BE2C (cell line): ENCODE results near the gene FABP1.

Experiments
- DNase-seq: peaks from one replicate; pipeline ENCODE4 v3.0.0-alpha.2; 2020
- H3K27me3 ChIP-seq: fragments of 250-450 bp; sonication (Bioruptor Pico); 2 replicates; pipeline ENCODE4 v1.5.1; 2020; ENCODE audit warnings: mild to moderate bottlenecking
- H3K36me3 ChIP-seq: fragments of 250-450 bp; sonication (Bioruptor Pico); 2 replicates; pipeline ENCODE4 v1.5.1; 2020; ENCODE audit warnings: mild to moderate bottlenecking
- H3K4me1 ChIP-seq: fragments of 250-450 bp; sonication (Bioruptor Pico); 2 replicates; pipeline ENCODE4 v1.5.1; 2020
- H3K4me3 ChIP-seq: 2 replicates; pipeline ENCODE4 v1.5.1; 2011; ENCODE audit warnings: low read depth, low read length
- H3K9me3 ChIP-seq: fragments of 250-450 bp; sonication (Bioruptor Pico); 2 replicates; pipeline ENCODE4 v1.5.1; 2020
- TF ChIP-seq, protein P1 (sequence below): IDR thresholded peaks from 2 replicates; pipeline ENCODE4 v1.5.1; 2012; ENCODE audit warnings: mild to moderate bottlenecking, low read depth, low read length

The FABP1 gene

DNA sequence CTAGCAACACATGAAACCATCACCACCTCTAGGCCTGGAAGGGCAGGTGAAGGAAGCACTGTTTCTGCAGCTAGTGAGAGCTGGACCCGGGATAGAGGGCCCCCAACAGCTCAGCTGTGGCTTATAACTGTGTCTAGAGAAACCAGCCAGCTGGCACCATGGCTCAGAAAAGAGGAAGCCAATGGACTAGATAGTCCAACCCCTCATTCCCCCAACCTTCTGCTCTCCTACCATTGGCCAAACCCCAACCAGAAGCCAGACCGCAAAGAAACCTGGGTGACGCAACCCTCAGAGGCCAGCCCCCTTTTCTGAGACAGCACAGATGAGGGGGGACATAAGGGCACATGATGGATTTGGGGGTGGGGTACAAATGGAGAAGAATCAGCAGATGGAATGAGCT is 35.9 kb downstream of the FABP1 start:
- H3K9me3 ChIP-seq, result no peaks in the 10 kb centered on the region
- DNase-seq, result no peak
- H3K4me3 ChIP-seq, result no peak overlapping the region
- no peaks in the 10 kb centered on the region for H3K36me3 ChIP-seq
- TF ChIP-seq, protein P1, sequence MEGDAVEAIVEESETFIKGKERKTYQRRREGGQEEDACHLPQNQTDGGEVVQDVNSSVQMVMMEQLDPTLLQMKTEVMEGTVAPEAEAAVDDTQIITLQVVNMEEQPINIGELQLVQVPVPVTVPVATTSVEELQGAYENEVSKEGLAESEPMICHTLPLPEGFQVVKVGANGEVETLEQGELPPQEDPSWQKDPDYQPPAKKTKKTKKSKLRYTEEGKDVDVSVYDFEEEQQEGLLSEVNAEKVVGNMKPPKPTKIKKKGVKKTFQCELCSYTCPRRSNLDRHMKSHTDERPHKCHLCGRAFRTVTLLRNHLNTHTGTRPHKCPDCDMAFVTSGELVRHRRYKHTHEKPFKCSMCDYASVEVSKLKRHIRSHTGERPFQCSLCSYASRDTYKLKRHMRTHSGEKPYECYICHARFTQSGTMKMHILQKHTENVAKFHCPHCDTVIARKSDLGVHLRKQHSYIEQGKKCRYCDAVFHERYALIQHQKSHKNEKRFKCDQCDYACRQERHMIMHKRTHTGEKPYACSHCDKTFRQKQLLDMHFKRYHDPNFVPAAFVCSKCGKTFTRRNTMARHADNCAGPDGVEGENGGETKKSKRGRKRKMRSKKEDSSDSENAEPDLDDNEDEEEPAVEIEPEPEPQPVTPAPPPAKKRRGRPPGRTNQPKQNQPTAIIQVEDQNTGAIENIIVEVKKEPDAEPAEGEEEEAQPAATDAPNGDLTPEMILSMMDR, result no peak
- H3K27me3 ChIP-seq, result no peaks in the 10 kb centered on the region
- no peaks in the 10 kb centered on the region for H3K4me1 ChIP-seq

DNA sequence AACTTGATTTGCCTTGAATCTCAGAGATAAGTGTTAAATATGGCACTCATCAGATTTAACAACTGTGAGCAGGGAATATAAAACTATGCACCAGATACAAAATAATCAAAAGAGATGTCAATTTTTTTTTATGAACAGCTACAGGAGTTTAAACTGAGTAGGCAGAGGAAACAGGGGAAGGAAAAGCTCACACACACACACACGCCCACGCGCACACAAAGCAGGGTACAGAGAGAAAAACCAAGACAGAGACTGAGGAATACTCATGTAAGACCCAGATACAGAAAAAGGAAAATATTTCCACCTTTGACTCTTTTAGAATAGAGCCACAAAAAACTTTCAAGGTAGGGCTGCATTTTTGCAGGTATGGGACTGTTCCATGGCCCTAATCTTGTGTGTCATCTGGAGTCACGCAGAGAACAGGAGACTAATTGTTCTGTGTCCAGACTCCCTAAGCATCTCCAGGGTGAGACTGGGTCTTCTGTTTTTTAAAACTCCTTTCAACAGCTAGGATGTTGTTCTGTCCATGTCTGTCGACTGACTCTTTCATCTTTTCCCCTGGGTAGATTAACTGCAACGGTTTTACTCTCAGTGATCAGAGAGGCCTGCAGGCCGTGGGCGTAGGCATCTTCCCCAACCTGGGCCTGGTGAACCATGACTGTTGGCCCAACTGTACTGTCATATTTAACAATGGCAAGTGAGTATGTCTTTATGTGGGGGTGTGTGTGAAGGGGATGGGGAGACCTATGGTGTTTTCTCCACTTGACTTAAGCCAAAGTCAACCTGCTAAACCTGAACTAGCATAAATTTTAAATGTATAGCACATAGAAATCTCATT is 37.2 kb downstream of the FABP1 start:
- Histone ChIP-seq H3K4me3 (no peak overlapping the region), H3K9me3 (no peaks in the 10 kb centered on the region), H3K4me1 (no peaks in the 10 kb centered on the region), H3K27me3 (no peaks in the 10 kb centered on the region), H3K36me3 (no peaks in the 10 kb centered on the region)
- no peak for DNase-seq
- TF ChIP-seq, protein P1, result no peak

DNA sequence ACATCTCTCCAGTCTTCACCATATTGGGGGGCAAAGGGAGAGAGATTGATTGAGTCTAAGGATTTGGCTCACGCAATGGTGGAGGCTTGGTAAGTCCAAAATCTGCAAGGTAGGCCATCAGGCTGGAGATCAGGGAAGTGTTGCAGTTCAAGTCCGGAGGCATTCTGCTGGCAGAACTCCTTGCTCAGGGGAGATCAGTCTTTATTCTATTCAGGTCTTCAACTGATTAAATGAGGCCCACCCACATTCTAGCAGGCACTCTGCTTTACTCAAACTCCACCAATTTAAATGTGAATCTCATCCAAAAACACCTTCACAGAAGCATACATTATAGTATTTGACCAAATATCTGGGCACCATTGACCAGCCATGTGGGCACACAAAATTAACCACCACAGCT is 38.9 kb downstream of the FABP1 start:
- Histone ChIP-seq H3K4me1 (no peaks in the 10 kb centered on the region), H3K9me3 (no peaks in the 10 kb centered on the region), H3K27me3 (no peaks in the 10 kb centered on the region), H3K4me3 (no peak overlapping the region), H3K36me3 (no peaks in the 10 kb centered on the region)
- no peak for DNase-seq
- TF ChIP-seq, protein P1, result no peak

DNA sequence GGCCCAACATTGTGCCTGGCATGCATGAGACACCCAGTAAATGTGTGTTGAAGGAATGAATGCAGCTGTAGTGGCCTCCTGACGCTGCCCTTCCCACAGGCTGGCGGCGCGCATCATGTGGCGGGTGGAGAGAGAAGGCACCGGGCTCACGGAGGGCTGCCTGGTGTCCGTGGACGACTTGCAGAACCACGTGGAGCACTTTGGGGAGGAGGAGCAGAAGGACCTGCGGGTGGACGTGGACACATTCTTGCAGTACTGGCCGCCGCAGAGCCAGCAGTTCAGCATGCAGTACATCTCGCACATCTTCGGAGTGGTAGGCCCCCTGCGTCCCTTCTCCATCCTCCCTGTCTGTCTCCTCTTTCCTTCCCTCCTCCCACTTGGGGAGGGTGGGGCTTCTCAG is 40.1 kb downstream of the FABP1 start:
- DNase-seq, result no peak
- no peaks in the 10 kb centered on the region for H3K4me1 ChIP-seq
- TF ChIP-seq, protein P1, result no peak
- H3K4me3 ChIP-seq, result no peak overlapping the region
- no peaks in the 10 kb centered on the region for H3K9me3 ChIP-seq
- no peaks in the 10 kb centered on the region for H3K36me3 ChIP-seq
- H3K27me3 ChIP-seq, result no peaks in the 10 kb centered on the region

DNA sequence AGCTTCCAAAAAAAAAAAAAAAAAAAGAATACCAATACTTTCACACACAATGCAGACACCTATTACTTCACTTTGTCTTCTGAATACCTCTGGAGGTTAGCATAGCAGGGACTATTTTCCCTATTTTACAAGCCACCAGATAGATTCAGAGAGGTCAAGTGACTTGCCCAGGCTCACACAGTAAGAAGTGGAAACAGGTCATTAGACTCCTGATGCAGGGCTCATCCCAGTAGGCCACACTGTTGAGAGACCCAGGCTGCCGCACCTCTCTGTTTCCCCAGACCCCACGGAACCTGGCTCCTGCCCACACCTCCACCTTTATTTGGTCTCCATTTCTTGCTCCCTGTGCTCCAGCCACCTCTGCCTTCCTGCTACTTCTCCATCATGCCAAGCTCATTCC is 40.8 kb downstream of the FABP1 start:
- TF ChIP-seq, protein P1, result no peak

DNA sequence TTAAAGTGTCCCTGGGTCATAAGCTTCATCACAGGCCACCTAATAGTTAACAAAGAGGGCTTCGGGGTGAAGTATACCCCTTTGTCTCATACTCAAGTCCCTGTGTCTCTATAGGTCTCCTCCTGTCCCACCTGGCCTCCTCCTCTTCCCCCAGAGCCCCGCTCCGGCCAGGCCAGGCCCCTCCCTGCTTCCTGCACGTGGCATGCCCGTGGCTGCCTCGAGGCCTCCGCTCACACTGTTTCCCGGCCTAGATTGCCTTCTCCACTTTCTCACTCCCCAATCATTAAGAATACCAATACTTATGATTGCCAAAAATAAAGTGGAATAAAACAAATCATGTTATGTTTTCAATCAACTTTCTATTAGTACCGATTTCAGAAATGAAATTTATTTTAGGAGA is 41.5 kb downstream of the FABP1 start:
- Histone ChIP-seq H3K36me3 (no peaks in the 10 kb centered on the region), H3K4me3 (no peak overlapping the region), H3K4me1 (no peaks in the 10 kb centered on the region), H3K27me3 (no peaks in the 10 kb centered on the region), H3K9me3 (no peaks in the 10 kb centered on the region)
- DNase-seq, result no peak
- TF ChIP-seq, protein P1, result no peak

More for the DNA sequence above, 40.8 kb downstream of the FABP1 start:
- H3K9me3 ChIP-seq, result no peaks in the 10 kb centered on the region
- no peak overlapping the region for H3K4me3 ChIP-seq
- no peaks in the 10 kb centered on the region for H3K36me3 ChIP-seq
- H3K4me1 ChIP-seq, result no peaks in the 10 kb centered on the region
- no peak for DNase-seq
- H3K27me3 ChIP-seq, result no peaks in the 10 kb centered on the region
